ENCODE results near the gene SMOC2. TPM values are rescaled to one million over a fixed set of nuclear protein-coding genes. Genes with fewer than 3 reads are reported as not detected.

SMOC2 gene
- total RNA-seq, 4 donors from 2014 or later, result 5.8 to 14.5 (median 9.0) TPM

- no peak for DNase-seq
- H3K9me3 ChIP-seq, result no peaks in the 10 kb centered on the region
- no peaks in the 10 kb centered on the region for H3K36me3 ChIP-seq
- no peak overlapping the region for H3K27ac ChIP-seq
- no peaks in the 10 kb centered on the region for H3K27me3 ChIP-seq
- WGBS, 2 donors (ENCODE audit: low coverage in 1 of 2), result 93% methylated on average over 8 of the region's 8 CpGs; no CpG with 5 or more reads in 1 of the 2 donors
- H3K4me1 ChIP-seq, result no peaks in the 10 kb centered on the region
- intact Hi-C loops (cut with DNase I; ENCODE audit: low total_unique reads), result no loop called here
- H3K4me3 ChIP-seq, result no peak overlapping the region
- in situ Hi-C loops (cut with MboI; ENCODE audit: low pct_ligation_motif_present in 1 of 4, low pct_unique_long_range_greater_than_20kb in 1 of 4, low sequenced_read_pairs in 3 of 4), result no loop called here
- TF ChIP-seq POLR2A (IDR thresholded peaks at IDR 0.05) (no peak), CTCF (IDR thresholded peaks at IDR 0.05) (no peak), POLR2AphosphoS5 (IDR thresholded peaks at IDR 0.05) (no peak), EP300 (IDR thresholded peaks at IDR 0.05; ENCODE audit: low read depth) (no peak)
Observed at GRCh38 chr6:168490757-168491156, 49.8 kb downstream of the SMOC2 start.

- Histone ChIP-seq H3K27me3 (no peaks in the 10 kb centered on the region), H3K36me3 (no peaks in the 10 kb centered on the region), H3K27ac (no peak overlapping the region), H3K9me3 (no peaks in the 10 kb centered on the region), H3K4me3 (no peak overlapping the region), H3K4me1 (no peaks in the 10 kb centered on the region)
- TF ChIP-seq CTCF (IDR thresholded peaks at IDR 0.05), result no peak
- TF ChIP-seq EP300 (IDR thresholded peaks at IDR 0.05; ENCODE audit: low read depth), result no peak
- TF ChIP-seq POLR2AphosphoS5 (IDR thresholded peaks at IDR 0.05), result no peak
- TF ChIP-seq POLR2A (IDR thresholded peaks at IDR 0.05), result no peak
- intact Hi-C loops (cut with DNase I; ENCODE audit: low total_unique reads) (no loop called here), in situ Hi-C loops (cut with MboI; ENCODE audit: low pct_ligation_motif_present in 1 of 4, low pct_unique_long_range_greater_than_20kb in 1 of 4, low sequenced_read_pairs in 3 of 4) (no loop called here)
- 43 to 72% methylated on average over 3 to 6 of the region's 6 CpGs for WGBS, 2 donors (ENCODE audit: low coverage in 1 of 2)
- no peak for DNase-seq
Observed at GRCh38 chr6:168493976-168494375, 53.0 kb downstream of the SMOC2 start.

GRCh38 chr6:168494726-168495125 lies 53.7 kb downstream of the SMOC2 start:
- Histone ChIP-seq H3K27ac (no peak overlapping the region), H3K4me1 (no peaks in the 10 kb centered on the region), H3K27me3 (no peaks in the 10 kb centered on the region), H3K36me3 (no peaks in the 10 kb centered on the region), H3K4me3 (no peak overlapping the region), H3K9me3 (no peaks in the 10 kb centered on the region)
- WGBS, 2 donors (ENCODE audit: low coverage in 1 of 2), result 71% methylated on average over 8 of the region's 8 CpGs; no CpG with 5 or more reads in 1 of the 2 donors
- DNase-seq, result no peak
- no peak for TF ChIP-seq POLR2AphosphoS5 (IDR thresholded peaks at IDR 0.05)
- no peak for TF ChIP-seq CTCF (IDR thresholded peaks at IDR 0.05)
- TF ChIP-seq POLR2A (IDR thresholded peaks at IDR 0.05), result no peak
- no peak for TF ChIP-seq EP300 (IDR thresholded peaks at IDR 0.05; ENCODE audit: low read depth)
- in situ Hi-C loops (cut with MboI; ENCODE audit: low pct_ligation_motif_present in 1 of 4, low pct_unique_long_range_greater_than_20kb in 1 of 4, low sequenced_read_pairs in 3 of 4) (no loop called here), intact Hi-C loops (cut with DNase I; ENCODE audit: low total_unique reads) (no loop called here)

GRCh38 chr6:168495133-168495532 lies 54.1 kb downstream of the SMOC2 start:
- no peak for DNase-seq
- Histone ChIP-seq H3K27me3 (no peaks in the 10 kb centered on the region), H3K27ac (no peak overlapping the region), H3K4me3 (no peak overlapping the region), H3K36me3 (no peaks in the 10 kb centered on the region), H3K9me3 (no peaks in the 10 kb centered on the region), H3K4me1 (no peaks in the 10 kb centered on the region)
- in situ Hi-C loops (cut with MboI; ENCODE audit: low pct_ligation_motif_present in 1 of 4, low pct_unique_long_range_greater_than_20kb in 1 of 4, low sequenced_read_pairs in 3 of 4) (no loop called here), intact Hi-C loops (cut with DNase I; ENCODE audit: low total_unique reads) (no loop called here)
- WGBS, 2 donors (ENCODE audit: low coverage in 1 of 2), result 75 to 88% methylated on average over 7 to 13 of the region's 13 CpGs
- TF ChIP-seq POLR2A (IDR thresholded peaks at IDR 0.05) (no peak), EP300 (IDR thresholded peaks at IDR 0.05; ENCODE audit: low read depth) (no peak), CTCF (IDR thresholded peaks at IDR 0.05) (no peak), POLR2AphosphoS5 (IDR thresholded peaks at IDR 0.05) (no peak)
